GM12878 (cell line): ENCODE results near the gene ATP10A. TPM values are rescaled to one million over a fixed set of nuclear protein-coding genes. Genes with fewer than 3 reads are reported as not detected.

Source experiments
- ATAC-seq: fragments of 200-7000 bp; cut with Tn5 transposase; 3 replicates; pipeline ENCODE4 v1.9.1; 2020; ENCODE audit warnings: mild to moderate bottlenecking, moderate library complexity
- BruUV-seq: library from RNA; stranded (reverse); fragments of 400-500 nt; replicated peaks from 2 replicates; lab custom pipeline; 2021; lab: Mats Ljungman, UMichigan
- CTCF ChIA-PET: fragments of 300-600 bp; sonication (Branson Sonifier 250); formaldehyde crosslinking; extraction: SDS; loops from one replicate; lab custom pipeline; 2021; ENCODE audit warnings: inconsistent platforms; lab: Yijun Ruan, JAX
- POLR2A ChIA-PET: fragments of 350-600 bp; formaldehyde crosslinking; extraction: SDS; loops from one replicate; lab custom pipeline; 2021; ENCODE audit warnings: inconsistent platforms; lab: Charles Lee
- RAD21 ChIA-PET: fragments of 300-600 bp; sonication (Branson Sonifier 250); formaldehyde crosslinking; loops from one replicate; lab custom pipeline; 2023; ENCODE audit warnings: antibody characterized with exemption; ENCODE audit not compliant: unreplicated experiment; lab: Charles Lee
- SMC1A ChIA-PET: fragments of 300-600 bp; sonication (Branson Sonifier 250); formaldehyde crosslinking; loops from one replicate; lab custom pipeline; 2023; ENCODE audit not compliant: unreplicated experiment, uncharacterized antibody; lab: Charles Lee
- DNase-seq: peaks from one replicate; pipeline ENCODE4 v3.0.0-alpha.2; 2011; ENCODE audit warnings: low read depth, low spot score
- FAIRE-seq: peaks from 3 replicates; lab custom pipeline; 2011; peaks lifted over from hg19 to GRCh38; lab: Jason Lieb, UNC
- H2AFZ ChIP-seq: 2 replicates; pipeline ENCODE4 v1.6.0; 2011; ENCODE audit warnings: low read depth, low read length, control low read depth; ENCODE audit not compliant: control insufficient read depth
- H3K27ac ChIP-seq: 2 replicates; pipeline ENCODE4 v1.5.1; 2011; ENCODE audit warnings: control low read depth; ENCODE audit not compliant: control insufficient read depth, insufficient read depth
- H3K27me3 ChIP-seq, 2 experiments: replicated peaks in 1 of 2; 2 replicates each; pipeline versions ENCODE4 v1.6.0 to v1.6.1; 2011; ENCODE audit warnings: low read length in 1 of 2; ENCODE audit not compliant: control insufficient read depth in 2 of 2, insufficient read depth in 2 of 2
- H3K36me3 ChIP-seq, 2 experiments: 2 replicates each; pipeline ENCODE4 v1.5.1; 2011; ENCODE audit warnings: low read length in 1 of 2; ENCODE audit not compliant: control insufficient read depth in 2 of 2, insufficient read depth in 2 of 2
- H3K4me1 ChIP-seq: 2 replicates; pipeline ENCODE4 v1.6.1; 2011; ENCODE audit warnings: mild to moderate bottlenecking, low read length, moderate library complexity, mixed read lengths; ENCODE audit not compliant: control insufficient read depth, insufficient read depth
- H3K4me2 ChIP-seq: 2 replicates; pipeline ENCODE4 v1.6.0; 2011; ENCODE audit warnings: control low read depth; ENCODE audit not compliant: control insufficient read depth, insufficient read depth
- H3K4me3 ChIP-seq: fragments of 200-600 bp; sonication (generic); 2 replicates; pipeline ENCODE4 v1.5.1; 2016
- H3K79me2 ChIP-seq: 2 replicates; pipeline ENCODE4 v1.6.0; 2011; ENCODE audit warnings: low read length; ENCODE audit not compliant: control insufficient read depth, insufficient read depth
- H3K9ac ChIP-seq: 2 replicates; pipeline ENCODE4 v1.8.0; 2011; ENCODE audit warnings: low read length, control low read depth, mixed read lengths; ENCODE audit not compliant: control insufficient read depth, insufficient read depth
- H3K9me3 ChIP-seq: replicated peaks from 3 replicates; pipeline ENCODE4 v1.5.1; 2011; ENCODE audit warnings: mild to moderate bottlenecking, low read length; ENCODE audit not compliant: control insufficient read depth, insufficient read depth
- H4K20me1 ChIP-seq: 2 replicates; pipeline ENCODE4 v1.6.0; 2011; ENCODE audit not compliant: control insufficient read depth, insufficient read depth
- GABPA ChIP-seq: IDR thresholded peaks from 2 replicates; pipeline ENCODE4 v1.6.1; 2014; ENCODE audit warnings: antibody characterized with exemption, low read depth, mild to moderate bottlenecking, inconsistent platforms
- IKZF1 ChIP-seq: fragments of 450-650 bp; conservative IDR thresholded peaks from 2 replicates; pipeline ENCODE4 v1.6.1; 2017; ENCODE audit warnings: antibody characterized with exemption, mild to moderate bottlenecking
- IKZF2 ChIP-seq, 2 experiments: fragments of 450-650 bp; IDR thresholded peaks; 2 replicates each; pipeline ENCODE4 v1.6.1; 2017; ENCODE audit warnings: mild to moderate bottlenecking in 2 of 2, moderate library complexity in 2 of 2
- MTA2 ChIP-seq: fragments of 450-650 bp; IDR thresholded peaks from 2 replicates; pipeline ENCODE4 v1.6.1; 2016; ENCODE audit warnings: low read depth, mild to moderate bottlenecking, moderate library complexity
- NFYB ChIP-seq: IDR thresholded peaks from 2 replicates; pipeline ENCODE4 v1.6.1; 2011; ENCODE audit warnings: low read depth, mild to moderate bottlenecking, low read length, improper control_type of control experiment, moderate library complexity; ENCODE audit not compliant: insufficient read depth
- NRF1 ChIP-seq: conservative IDR thresholded peaks from 2 replicates; pipeline ENCODE4 v1.6.1; 2011; ENCODE audit warnings: mild to moderate bottlenecking, low read depth, low read length, improper control_type of control experiment
- POU2F2 ChIP-seq: IDR thresholded peaks from 3 replicates; pipeline ENCODE4 v1.6.1; 2011; ENCODE audit warnings: low read depth, mild to moderate bottlenecking, low read length, borderline replicate concordance
- RUNX3 ChIP-seq: IDR thresholded peaks from 2 replicates; pipeline ENCODE4 v1.6.1; 2012; ENCODE audit warnings: low read length, inconsistent platforms
- SREBF2 ChIP-seq: IDR thresholded peaks from 2 replicates; pipeline ENCODE4 v1.6.1; 2012; ENCODE audit warnings: mild to moderate bottlenecking, low read length
- TCF3 ChIP-seq: IDR thresholded peaks from 2 replicates; pipeline ENCODE4 v1.6.1; 2012; ENCODE audit warnings: low read depth, mild to moderate bottlenecking, low read length, borderline replicate concordance; ENCODE audit not compliant: insufficient read depth
- ZNF622 ChIP-seq: fragments of 450-650 bp; IDR thresholded peaks from 2 replicates; pipeline ENCODE4 v1.6.1; 2017; ENCODE audit warnings: mild to moderate bottlenecking, inconsistent platforms
- WGBS: methylation state at CpG from one replicate; pipeline ENCODE4 v1.1.6; 2016; ENCODE audit warnings: low lambda C conversion rate; ENCODE audit not compliant: insufficient replicate concordance, insufficient coverage; ENCODE audit errors: missing lambda C conversion rate; 5-methylcytosine and 5-hydroxymethylcytosine counted together
- in situ Hi-C: fragments of 300-500 bp; cut with MboI; formaldehyde crosslinking; loops from 9 replicates; pipeline ENCODE4 v1.14.3; 2018; ENCODE audit warnings: mixed read lengths
- intact Hi-C: fragments of 100-400 bp; cut with micrococcal nuclease; formaldehyde crosslinking; loops from one replicate; pipeline ENCODE4 v1.14.2; 2022; ENCODE audit not compliant: unreplicated experiment
- polyA plus RNA-seq, 11 experiments: library from polyadenylated mRNA; depleted of rRNA in 4 of 11; unstranded in 6 of 11; stranded (reverse) in 5 of 11; fragments of >200 nt; fragmentation: Nextera tagmentation in 4 of 11; fragmentation: Illumina TruSeq in 1 of 11; extraction: Ambion mirVana in 4 of 11; extraction: Trizol in 1 of 11; gene quantifications; 1 replicate in 1 of 11; 2 replicates in 10 of 11; pipeline versions ENCODE4 v1.2.1 to v1.2.3, GENCODE V29; 2011 to 2016; ENCODE audit warnings: inconsistent platforms in 2 of 11, missing spikeins in 2 of 11, low read depth in 1 of 11
- total RNA-seq, 4 experiments: library from RNA; depleted of rRNA in 3 of 4; stranded (reverse); fragments of >200 nt in 3 of 4; fragmentation: Illumina TruSeq in 1 of 4; extraction: Trizol in 1 of 4; gene quantifications; 2 replicates each; pipeline versions ENCODE4 v1.2.1 to v1.2.3, GENCODE V29; 2013 to 2021
- TF ChIP-seq, protein P1 (sequence below): IDR thresholded peaks from 2 replicates; pipeline ENCODE4 v1.6.1; 2012; ENCODE audit warnings: low read depth, low read length, improper control_type of control experiment
- TF ChIP-seq, protein P2 (sequence below): fragments of 150-350 bp; IDR thresholded peaks from 2 replicates; pipeline ENCODE4 v1.6.1; 2016; ENCODE audit warnings: low read depth, low read length
- TF ChIP-seq, protein P3 (sequence below): fragments of 450-650 bp; IDR thresholded peaks from 2 replicates; pipeline ENCODE4 v1.6.1; 2017; ENCODE audit warnings: low read depth, mild to moderate bottlenecking, moderate library complexity
- TF ChIP-seq, protein P4 (sequence below): fragments of 450-650 bp; formaldehyde crosslinking; IDR thresholded peaks from 2 replicates; pipeline ENCODE4 v1.5.0; 2022; ENCODE audit warnings: mild to moderate bottlenecking, missing genetic modification characterization
- TF ChIP-seq, protein P5 (sequence below): IDR thresholded peaks from 2 replicates; pipeline ENCODE4 v1.6.1; 2012; ENCODE audit warnings: low read depth, low read length, improper control_type of control experiment

The ATP10A gene
- total and polyA plus RNA-seq, 10 of the 15 experiments (the other 5 are each of a cell fraction or from before 2014, with no cell fraction given): 0.04 to 1.5 (median 0.31) TPM; not detected in 2

DNA sequence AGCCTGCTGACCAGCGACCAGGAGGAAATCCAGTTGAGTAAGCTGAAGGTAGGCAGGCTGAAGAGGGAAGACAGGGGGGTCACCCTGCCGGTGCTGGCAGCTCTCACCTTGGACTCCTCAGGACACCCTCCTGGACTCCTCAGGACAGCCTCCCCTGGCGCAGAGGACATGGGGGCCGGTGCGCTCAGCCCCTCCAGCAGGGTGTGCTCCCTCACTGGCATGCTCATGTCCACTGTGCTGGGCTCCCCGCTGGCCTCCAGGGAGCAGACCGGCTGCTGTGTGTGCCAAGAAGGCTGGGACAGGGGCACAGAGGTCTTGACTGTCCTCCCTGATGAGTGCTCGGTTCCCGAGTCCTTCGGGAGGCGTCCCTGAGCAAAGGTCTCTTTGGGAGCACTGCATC, 183.6 kb downstream of the ATP10A start:
- Histone ChIP-seq H3K9ac (no peak overlapping the region), H3K27ac (no peak overlapping the region), H3K79me2 (no peaks in the 10 kb centered on the region), H3K36me3 (no peaks in the 10 kb centered on the region), H4K20me1 (no peaks in the 10 kb centered on the region), H3K4me1 (no peaks in the 10 kb centered on the region), H3K4me2 (no peak overlapping the region), H3K9me3 (no peaks in the 10 kb centered on the region; the same call in 2 of the 3 replicates), H2AFZ (no peak overlapping the region), H3K27me3 (no peaks in the 10 kb centered on the region), H3K4me3 (no peak overlapping the region)
- BruUV-seq: no TSS peak
- CTCF ChIA-PET: no interaction called here
- RAD21 ChIA-PET: no interaction called here
- intact Hi-C loops (no loop called here), in situ Hi-C loops (loop anchor here (10.0 kb wide), 1 partner anchor 55 kb away; no protein-coding TSS in a partner anchor)
- ATAC-seq: no peak
- FAIRE-seq: no peak
- no peak for DNase-seq
- WGBS: 49% methylated on average over 11 of the region's 11 CpGs
- SMC1A ChIA-PET: no interaction called here
- POLR2A ChIA-PET: no interaction called here
- TF ChIP-seq, protein P1, sequence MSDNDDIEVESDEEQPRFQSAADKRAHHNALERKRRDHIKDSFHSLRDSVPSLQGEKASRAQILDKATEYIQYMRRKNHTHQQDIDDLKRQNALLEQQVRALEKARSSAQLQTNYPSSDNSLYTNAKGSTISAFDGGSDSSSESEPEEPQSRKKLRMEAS: no peak
- TF ChIP-seq IKZF1: no peak
- no peak for TF ChIP-seq TCF3
- TF ChIP-seq NRF1: no peak
- no peak for TF ChIP-seq MTA2
- TF ChIP-seq, protein P2, sequence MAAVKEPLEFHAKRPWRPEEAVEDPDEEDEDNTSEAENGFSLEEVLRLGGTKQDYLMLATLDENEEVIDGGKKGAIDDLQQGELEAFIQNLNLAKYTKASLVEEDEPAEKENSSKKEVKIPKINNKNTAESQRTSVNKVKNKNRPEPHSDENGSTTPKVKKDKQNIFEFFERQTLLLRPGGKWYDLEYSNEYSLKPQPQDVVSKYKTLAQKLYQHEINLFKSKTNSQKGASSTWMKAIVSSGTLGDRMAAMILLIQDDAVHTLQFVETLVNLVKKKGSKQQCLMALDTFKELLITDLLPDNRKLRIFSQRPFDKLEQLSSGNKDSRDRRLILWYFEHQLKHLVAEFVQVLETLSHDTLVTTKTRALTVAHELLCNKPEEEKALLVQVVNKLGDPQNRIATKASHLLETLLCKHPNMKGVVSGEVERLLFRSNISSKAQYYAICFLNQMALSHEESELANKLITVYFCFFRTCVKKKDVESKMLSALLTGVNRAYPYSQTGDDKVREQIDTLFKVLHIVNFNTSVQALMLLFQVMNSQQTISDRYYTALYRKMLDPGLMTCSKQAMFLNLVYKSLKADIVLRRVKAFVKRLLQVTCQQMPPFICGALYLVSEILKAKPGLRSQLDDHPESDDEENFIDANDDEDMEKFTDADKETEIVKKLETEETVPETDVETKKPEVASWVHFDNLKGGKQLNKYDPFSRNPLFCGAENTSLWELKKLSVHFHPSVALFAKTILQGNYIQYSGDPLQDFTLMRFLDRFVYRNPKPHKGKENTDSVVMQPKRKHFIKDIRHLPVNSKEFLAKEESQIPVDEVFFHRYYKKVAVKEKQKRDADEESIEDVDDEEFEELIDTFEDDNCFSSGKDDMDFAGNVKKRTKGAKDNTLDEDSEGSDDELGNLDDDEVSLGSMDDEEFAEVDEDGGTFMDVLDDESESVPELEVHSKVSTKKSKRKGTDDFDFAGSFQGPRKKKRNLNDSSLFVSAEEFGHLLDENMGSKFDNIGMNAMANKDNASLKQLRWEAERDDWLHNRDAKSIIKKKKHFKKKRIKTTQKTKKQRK: no peak
- TF ChIP-seq IKZF2 (IDR thresholded peaks at IDR 0.05): no peak
- TF ChIP-seq, protein P3, sequence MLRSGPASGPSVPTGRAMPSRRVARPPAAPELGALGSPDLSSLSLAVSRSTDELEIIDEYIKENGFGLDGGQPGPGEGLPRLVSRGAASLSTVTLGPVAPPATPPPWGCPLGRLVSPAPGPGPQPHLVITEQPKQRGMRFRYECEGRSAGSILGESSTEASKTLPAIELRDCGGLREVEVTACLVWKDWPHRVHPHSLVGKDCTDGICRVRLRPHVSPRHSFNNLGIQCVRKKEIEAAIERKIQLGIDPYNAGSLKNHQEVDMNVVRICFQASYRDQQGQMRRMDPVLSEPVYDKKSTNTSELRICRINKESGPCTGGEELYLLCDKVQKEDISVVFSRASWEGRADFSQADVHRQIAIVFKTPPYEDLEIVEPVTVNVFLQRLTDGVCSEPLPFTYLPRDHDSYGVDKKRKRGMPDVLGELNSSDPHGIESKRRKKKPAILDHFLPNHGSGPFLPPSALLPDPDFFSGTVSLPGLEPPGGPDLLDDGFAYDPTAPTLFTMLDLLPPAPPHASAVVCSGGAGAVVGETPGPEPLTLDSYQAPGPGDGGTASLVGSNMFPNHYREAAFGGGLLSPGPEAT: no peak
- no peak for TF ChIP-seq RUNX3
- no peak for TF ChIP-seq SREBF2
- no peak for TF ChIP-seq NFYB
- no peak for TF ChIP-seq ZNF622
- TF ChIP-seq POU2F2: no peak
- TF ChIP-seq GABPA: no peak
- TF ChIP-seq, protein P4, sequence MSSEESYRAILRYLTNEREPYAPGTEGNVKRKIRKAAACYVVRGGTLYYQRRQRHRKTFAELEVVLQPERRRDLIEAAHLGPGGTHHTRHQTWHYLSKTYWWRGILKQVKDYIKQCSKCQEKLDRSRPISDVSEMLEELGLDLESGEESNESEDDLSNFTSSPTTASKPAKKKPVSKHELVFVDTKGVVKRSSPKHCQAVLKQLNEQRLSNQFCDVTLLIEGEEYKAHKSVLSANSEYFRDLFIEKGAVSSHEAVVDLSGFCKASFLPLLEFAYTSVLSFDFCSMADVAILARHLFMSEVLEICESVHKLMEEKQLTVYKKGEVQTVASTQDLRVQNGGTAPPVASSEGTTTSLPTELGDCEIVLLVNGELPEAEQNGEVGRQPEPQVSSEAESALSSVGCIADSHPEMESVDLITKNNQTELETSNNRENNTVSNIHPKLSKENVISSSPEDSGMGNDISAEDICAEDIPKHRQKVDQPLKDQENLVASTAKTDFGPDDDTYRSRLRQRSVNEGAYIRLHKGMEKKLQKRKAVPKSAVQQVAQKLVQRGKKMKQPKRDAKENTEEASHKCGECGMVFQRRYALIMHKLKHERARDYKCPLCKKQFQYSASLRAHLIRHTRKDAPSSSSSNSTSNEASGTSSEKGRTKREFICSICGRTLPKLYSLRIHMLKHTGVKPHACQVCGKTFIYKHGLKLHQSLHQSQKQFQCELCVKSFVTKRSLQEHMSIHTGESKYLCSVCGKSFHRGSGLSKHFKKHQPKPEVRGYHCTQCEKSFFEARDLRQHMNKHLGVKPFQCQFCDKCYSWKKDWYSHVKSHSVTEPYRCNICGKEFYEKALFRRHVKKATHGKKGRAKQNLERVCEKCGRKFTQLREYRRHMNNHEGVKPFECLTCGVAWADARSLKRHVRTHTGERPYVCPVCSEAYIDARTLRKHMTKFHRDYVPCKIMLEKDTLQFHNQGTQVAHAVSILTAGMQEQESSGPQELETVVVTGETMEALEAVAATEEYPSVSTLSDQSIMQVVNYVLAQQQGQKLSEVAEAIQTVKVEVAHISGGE: no peak
- TF ChIP-seq, protein P5, sequence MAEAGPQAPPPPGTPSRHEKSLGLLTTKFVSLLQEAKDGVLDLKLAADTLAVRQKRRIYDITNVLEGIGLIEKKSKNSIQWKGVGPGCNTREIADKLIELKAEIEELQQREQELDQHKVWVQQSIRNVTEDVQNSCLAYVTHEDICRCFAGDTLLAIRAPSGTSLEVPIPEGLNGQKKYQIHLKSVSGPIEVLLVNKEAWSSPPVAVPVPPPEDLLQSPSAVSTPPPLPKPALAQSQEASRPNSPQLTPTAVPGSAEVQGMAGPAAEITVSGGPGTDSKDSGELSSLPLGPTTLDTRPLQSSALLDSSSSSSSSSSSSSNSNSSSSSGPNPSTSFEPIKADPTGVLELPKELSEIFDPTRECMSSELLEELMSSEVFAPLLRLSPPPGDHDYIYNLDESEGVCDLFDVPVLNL: no peak
